H9 (cell line): ENCODE results near the gene LIN7A. TPM values are rescaled to one million over a fixed set of nuclear protein-coding genes. Genes with fewer than 3 reads are reported as not detected.

Experiments used
- DNase-seq: peaks from one replicate; pipeline ENCODE4 v3.0.0-alpha.2; 2017
- H2AFZ ChIP-seq: one replicate; pipeline ENCODE4 v1.6.1; 2013; ENCODE audit warnings: mild to moderate bottlenecking, low read length, control low read depth, moderate library complexity
- H2AK5ac ChIP-seq: 2 replicates; pipeline ENCODE4 v1.6.1; 2013; ENCODE audit warnings: low read length, control low read depth, mixed read lengths; ENCODE audit not compliant: insufficient read length
- H2BK120ac ChIP-seq: one replicate; pipeline ENCODE4 v1.6.1; 2013; ENCODE audit warnings: low read depth, mild to moderate bottlenecking, low read length, control low read depth, inconsistent platforms; ENCODE audit not compliant: poor library complexity, severe bottlenecking
- H2BK12ac ChIP-seq: 2 replicates; pipeline ENCODE4 v1.6.1; 2013; ENCODE audit warnings: low read length, control low read depth, mixed read lengths, low read depth; ENCODE audit not compliant: insufficient read length
- H2BK15ac ChIP-seq: 2 replicates; pipeline ENCODE4 v1.6.1; 2013; ENCODE audit warnings: low read depth, low read length, control low read depth
- H2BK20ac ChIP-seq: one replicate; pipeline ENCODE4 v1.6.1; 2013; ENCODE audit warnings: low read depth, mild to moderate bottlenecking, low read length, control low read depth, inconsistent platforms; ENCODE audit not compliant: poor library complexity, severe bottlenecking
- H2BK5ac ChIP-seq: 2 replicates; pipeline ENCODE4 v1.6.1; 2013; ENCODE audit warnings: low read length, control low read depth, mixed read lengths; ENCODE audit not compliant: insufficient read length
- H3K14ac ChIP-seq: 2 replicates; pipeline ENCODE4 v1.6.1; 2013; ENCODE audit warnings: low read length, control low read depth; ENCODE audit not compliant: insufficient read depth
- H3K18ac ChIP-seq: 2 replicates; pipeline ENCODE4 v1.6.1; 2013; ENCODE audit warnings: low read depth, mild to moderate bottlenecking, mixed read lengths, low read length, control low read depth; ENCODE audit not compliant: insufficient read length
- H3K23ac ChIP-seq: 2 replicates; pipeline ENCODE4 v1.6.1; 2013; ENCODE audit warnings: low read length, control low read depth, mixed read lengths, low read depth; ENCODE audit not compliant: insufficient read length
- H3K23me2 ChIP-seq: 2 replicates; pipeline ENCODE4 v1.6.1; 2013; ENCODE audit warnings: low read depth, mild to moderate bottlenecking, mixed read lengths, low read length, control low read depth; ENCODE audit not compliant: insufficient read length, poor library complexity, severe bottlenecking
- H3K27ac ChIP-seq: 2 replicates; pipeline ENCODE4 v1.5.1; 2013; ENCODE audit warnings: low read length, control low read depth, mixed read lengths, low read depth; ENCODE audit not compliant: insufficient read length
- H3K27me3 ChIP-seq: 2 replicates; pipeline ENCODE4 v1.6.1; 2013; ENCODE audit warnings: low read length, control low read depth, inconsistent platforms; ENCODE audit not compliant: insufficient read depth
- H3K4ac ChIP-seq: 2 replicates; pipeline ENCODE4 v1.6.1; 2013; ENCODE audit warnings: low read depth, mild to moderate bottlenecking, control low read depth, inconsistent platforms, low read length, moderate library complexity
- H3K4me1 ChIP-seq: 2 replicates; pipeline ENCODE4 v1.6.1; 2013; ENCODE audit warnings: low read length, control low read depth, inconsistent platforms; ENCODE audit not compliant: insufficient read depth
- H3K4me2 ChIP-seq: 2 replicates; pipeline ENCODE4 v1.6.1; 2013; ENCODE audit warnings: low read length, control low read depth, mixed read lengths; ENCODE audit not compliant: insufficient read length, insufficient read depth
- H3K56ac ChIP-seq: 2 replicates; pipeline ENCODE4 v1.6.1; 2013; ENCODE audit warnings: low read depth, mild to moderate bottlenecking, mixed read lengths, low read length, control low read depth; ENCODE audit not compliant: insufficient read length
- H3K79me1 ChIP-seq: 2 replicates; pipeline ENCODE4 v1.6.1; 2013; ENCODE audit warnings: low read depth, mild to moderate bottlenecking, moderate library complexity, low read length, control low read depth, inconsistent platforms; ENCODE audit not compliant: insufficient read depth, poor library complexity, severe bottlenecking
- H3K79me2 ChIP-seq: 2 replicates; pipeline ENCODE4 v1.6.1; 2013; ENCODE audit warnings: low read length, control low read depth, inconsistent platforms; ENCODE audit not compliant: insufficient read depth
- H3K9ac ChIP-seq: 2 replicates; pipeline ENCODE4 v1.6.1; 2013; ENCODE audit warnings: low read length, control low read depth, mixed read lengths; ENCODE audit not compliant: insufficient read length; ENCODE audit errors: extremely low read depth
- H3K9me3 ChIP-seq: one replicate; pipeline ENCODE4 v1.6.1; 2013; ENCODE audit warnings: low read depth, low read length, inconsistent platforms; ENCODE audit not compliant: control insufficient read depth
- H3T11ph ChIP-seq: one replicate; pipeline ENCODE4 v1.6.1; 2013; ENCODE audit warnings: mild to moderate bottlenecking, low read length, control low read depth, inconsistent platforms
- H4K20me1 ChIP-seq: one replicate; pipeline ENCODE4 v1.6.1; 2013; ENCODE audit not compliant: control insufficient read depth, insufficient read length, insufficient read depth
- H4K5ac ChIP-seq: 2 replicates; pipeline ENCODE4 v1.6.1; 2013; ENCODE audit warnings: low read depth, mild to moderate bottlenecking, mixed read lengths, low read length, control low read depth; ENCODE audit not compliant: insufficient read length
- H4K8ac ChIP-seq: replicated peaks from 2 replicates; pipeline ENCODE4 v1.6.1; 2013; ENCODE audit warnings: low read length, control low read depth, mixed read lengths, low read depth; ENCODE audit not compliant: insufficient read length
- H4K91ac ChIP-seq: 2 replicates; pipeline ENCODE4 v1.6.1; 2013; ENCODE audit warnings: low read depth, mild to moderate bottlenecking, moderate library complexity, mixed read lengths, low read length, control low read depth; ENCODE audit not compliant: insufficient read length
- H3K27ac Mint-ChIP-seq, 3 experiments: 2 replicates in 2 of 3; 3 replicates in 1 of 3; pipeline ENCODE4 v1.8.0; 2020 to 2021; ENCODE audit warnings: mixed read lengths in 3 of 3, mild to moderate bottlenecking in 1 of 3, moderate library complexity in 1 of 3
- H3K27me3 Mint-ChIP-seq: 2 replicates; pipeline ENCODE4 v1.8.0; 2021; ENCODE audit warnings: low read depth, mild to moderate bottlenecking, moderate library complexity, mixed read lengths
- H3K36me3 Mint-ChIP-seq, 3 experiments: 2 replicates in 2 of 3; 3 replicates in 1 of 3; pipeline ENCODE4 v1.8.0; 2020 to 2021; ENCODE audit warnings: low read depth in 3 of 3, mixed read lengths in 3 of 3; ENCODE audit not compliant: insufficient read depth in 1 of 3
- H3K4me1 Mint-ChIP-seq, 2 experiments: 2 replicates each; pipeline ENCODE4 v1.8.0; 2020; ENCODE audit warnings: mixed read lengths in 2 of 2
- H3K4me3 Mint-ChIP-seq, 2 experiments: 2 replicates in 1 of 2; 3 replicates in 1 of 2; pipeline ENCODE4 v1.8.0; 2020 to 2021; ENCODE audit warnings: mild to moderate bottlenecking in 2 of 2, mixed read lengths in 2 of 2, moderate library complexity in 1 of 2
- H3K9me3 Mint-ChIP-seq, 2 experiments: 2 replicates in 1 of 2; 3 replicates in 1 of 2; pipeline ENCODE4 v1.8.0; 2020; ENCODE audit warnings: mild to moderate bottlenecking in 2 of 2, mixed read lengths in 2 of 2, moderate library complexity in 1 of 2
- CTCF ChIP-seq: fragments of 200-600 bp; sonication (generic); conservative IDR thresholded peaks from 3 replicates; pipeline ENCODE4 v1.8.0; 2021; ENCODE audit warnings: antibody characterized with exemption, mild to moderate bottlenecking
- total RNA-seq: library from RNA; stranded (reverse); gene quantifications from 2 replicates; pipeline ENCODE4 v1.2.1, GENCODE V29; 2021

The LIN7A gene
- total RNA-seq, 1 experiment from 2014 or later, result 18.3 TPM

DNA sequence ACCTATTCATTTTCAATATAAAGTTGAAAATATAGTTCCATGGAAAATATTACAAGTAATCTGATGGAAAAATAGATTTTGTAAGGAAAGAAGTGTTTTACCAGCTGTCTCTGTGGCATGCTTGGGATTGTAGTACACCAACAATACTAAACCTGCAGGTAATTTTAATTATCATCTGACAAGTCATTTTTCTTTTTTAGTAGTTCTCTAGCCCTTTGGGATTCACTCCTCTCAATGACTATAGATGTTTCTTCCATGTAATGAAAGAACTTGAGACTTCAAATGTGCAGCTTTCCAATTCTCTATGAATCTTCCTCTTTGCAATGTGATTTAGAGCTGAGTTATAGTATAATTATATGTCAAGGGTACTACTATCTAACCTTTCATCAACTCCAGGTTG lies 14.7 kb upstream of the LIN7A start:
- H2AFZ ChIP-seq, result no peak overlapping the region
- no peak overlapping the region for H2BK5ac ChIP-seq
- Mint-ChIP-seq H3K4me1 (peaks cover 23 to 26% of the 10 kb centered on the region in 2 experiments), H3K27me3 (no peaks in the 10 kb centered on the region), H3K9me3 (no peaks in the 10 kb centered on the region), H3K36me3 (no peaks in the 10 kb centered on the region), H3K27ac (no peak overlapping the region), H3K4me3 (no peak overlapping the region)
- H3K23me2 ChIP-seq, result no peaks in the 10 kb centered on the region
- no peak overlapping the region for H3K18ac ChIP-seq
- no peak overlapping the region for H3K4ac ChIP-seq
- H4K8ac ChIP-seq, result no peak overlapping the region
- H3K23ac ChIP-seq, result no peak overlapping the region
- no peak overlapping the region for H3K14ac ChIP-seq
- H3K27me3 ChIP-seq, result no peaks in the 10 kb centered on the region
- H2AK5ac ChIP-seq, result no peak overlapping the region
- H3T11ph ChIP-seq, result no peak overlapping the region
- no peaks in the 10 kb centered on the region for H4K20me1 ChIP-seq
- no peak overlapping the region for H3K56ac ChIP-seq
- H2BK15ac ChIP-seq, result no peak overlapping the region
- H3K79me1 ChIP-seq, result no peaks in the 10 kb centered on the region
- no peak overlapping the region for H2BK12ac ChIP-seq
- H2BK20ac ChIP-seq, result no peak overlapping the region
- no peak overlapping the region for H4K5ac ChIP-seq
- H3K4me1 ChIP-seq, result no peaks in the 10 kb centered on the region
- no peaks in the 10 kb centered on the region for H3K79me2 ChIP-seq
- TF ChIP-seq CTCF, result no peak
- no peak overlapping the region for H3K27ac ChIP-seq
- no peaks in the 10 kb centered on the region for H3K9me3 ChIP-seq
- H3K4me2 ChIP-seq, result no peak overlapping the region
- DNase-seq, result no peak
- no peak overlapping the region for H4K91ac ChIP-seq
- H3K9ac ChIP-seq, result no peak overlapping the region
- no peak overlapping the region for H2BK120ac ChIP-seq
